K562 (cell line): ENCODE measurements around the gene GON7. TPM values are rescaled to one million over a fixed set of nuclear protein-coding genes. Genes with fewer than 3 reads are reported as not detected.
"Not testable (repeated sequence)": the region's sequence is repeated elsewhere in the genome, so short reads cannot be mapped to it uniquely, and the experiment has no call there.

Experiments used
- ATAC-seq: fragments of 200-7000 bp; cut with Tn5 transposase; 3 replicates; pipeline ENCODE4 v1.9.1; 2020; ENCODE audit warnings: moderate library complexity
- BruUV-seq: library from RNA; stranded (reverse); fragments of 400-500 nt; replicated peaks from 2 replicates; lab custom pipeline; 2021; lab: Mats Ljungman, UMichigan
- CTCF ChIA-PET: fragments of 300-600 bp; formaldehyde crosslinking; extraction: SDS; loops from one replicate; lab custom pipeline; 2021; ENCODE audit warnings: low intra/inter-chr PET ratio; lab: Yijun Ruan, JAX
- POLR2A ChIA-PET: fragments of 300-600, 350-650 bp; sonication (Branson Sonifier 250); formaldehyde crosslinking; extraction: SDS; loops from one replicate; lab custom pipeline; 2021; ENCODE audit warnings: antibody characterized with exemption, inconsistent platforms; lab: Yijun Ruan, JAX
- DNase-seq, 4 experiments: peaks; one replicate each; pipeline versions ENCODE4 v3.0.0 to v3.0.0-alpha.2; 2011 to 2018; ENCODE audit warnings: low spot score in 3 of 4, mixed read lengths in 3 of 4; ENCODE audit errors: extremely low read depth in 1 of 4
- FAIRE-seq: peaks from 2 replicates; lab custom pipeline; 2011; peaks lifted over from hg19 to GRCh38; lab: Jason Lieb, UNC
- H2AFZ ChIP-seq: 2 replicates; pipeline ENCODE4 v1.6.0; 2011; ENCODE audit warnings: low read depth, low read length, control low read depth, inconsistent platforms
- H3K27ac ChIP-seq: fragments of 200-600 bp; 3 replicates; pipeline ENCODE4 v1.8.0; 2011; ENCODE audit warnings: low read depth, mild to moderate bottlenecking, control low read depth, inconsistent platforms, low read length, moderate library complexity, mixed read lengths; ENCODE audit errors: extremely low read depth
- H3K27me3 ChIP-seq, 2 experiments: fragments of 300-600 bp in 1 of 2; 2 replicates in 1 of 2; 3 replicates in 1 of 2; pipeline versions ENCODE4 v1.6.0 to v1.8.0; 2011; ENCODE audit warnings: inconsistent platforms in 2 of 2, low read length in 2 of 2, mild to moderate bottlenecking in 1 of 2, mixed read lengths in 1 of 2, moderate library complexity in 1 of 2; ENCODE audit not compliant: control insufficient read depth in 2 of 2, insufficient read depth in 2 of 2
- H3K36me3 ChIP-seq: fragments of 300-600 bp; 3 replicates; pipeline ENCODE4 v1.8.0; 2011; ENCODE audit warnings: mild to moderate bottlenecking, low read length, inconsistent platforms; ENCODE audit not compliant: control insufficient read depth, insufficient read depth
- H3K4me1 ChIP-seq, 2 experiments: fragments of 200-600 bp in 1 of 2; replicated peaks in 1 of 2; 2 replicates in 1 of 2; 3 replicates in 1 of 2; pipeline versions ENCODE4 v1.5.1 to v1.8.0; 2011; ENCODE audit warnings: inconsistent platforms in 2 of 2, low read length in 2 of 2, mild to moderate bottlenecking in 1 of 2, mixed read lengths in 1 of 2, moderate library complexity in 1 of 2; ENCODE audit not compliant: control insufficient read depth in 2 of 2, insufficient read depth in 2 of 2
- H3K4me2 ChIP-seq: 2 replicates; pipeline ENCODE4 v1.6.1; 2011; ENCODE audit warnings: low read length, control low read depth, inconsistent platforms, mixed read lengths; ENCODE audit not compliant: insufficient read depth
- H3K4me3 ChIP-seq: fragments of 200-600 bp; sonication (generic), shearing (Covaris generic); 2 replicates; pipeline ENCODE4 v1.5.1; 2016; ENCODE audit warnings: control low read depth, inconsistent platforms
- H3K79me2 ChIP-seq: fragments of 200-600 bp; 3 replicates; pipeline ENCODE4 v1.8.0; 2011; ENCODE audit warnings: low read length, inconsistent platforms; ENCODE audit not compliant: control insufficient read depth, insufficient read depth
- H3K9ac ChIP-seq, 2 experiments: 2 replicates each; pipeline versions ENCODE4 v1.6.0 to v1.6.1; 2011; ENCODE audit warnings: low read depth in 2 of 2, low read length in 2 of 2, control low read depth in 1 of 2, inconsistent platforms in 1 of 2, mild to moderate bottlenecking in 1 of 2, mixed read lengths in 1 of 2; ENCODE audit not compliant: insufficient read depth in 1 of 2
- H3K9me1 ChIP-seq: one replicate; pipeline ENCODE4 v1.6.0; 2011; ENCODE audit warnings: inconsistent platforms, mild to moderate bottlenecking, low read length, moderate library complexity; ENCODE audit not compliant: control insufficient read depth, insufficient read depth
- H3K9me3 ChIP-seq: replicated peaks from 2 replicates; pipeline ENCODE4 v1.5.1; 2011; ENCODE audit warnings: low read depth, low read length, inconsistent platforms; ENCODE audit not compliant: control insufficient read depth, insufficient read depth
- H4K20me1 ChIP-seq: replicated peaks from 2 replicates; pipeline ENCODE4 v1.6.1; 2011; ENCODE audit warnings: low read length, inconsistent platforms, mixed read lengths; ENCODE audit not compliant: control insufficient read depth, insufficient read depth
- ATF7 ChIP-seq: fragments of 450-650 bp; IDR thresholded peaks from 2 replicates; pipeline ENCODE4 v1.7.1; 2014; ENCODE audit warnings: mild to moderate bottlenecking, moderate library complexity
- CREM ChIP-seq: IDR thresholded peaks from 2 replicates; pipeline ENCODE4 v1.6.1; 2014; ENCODE audit warnings: antibody characterized with exemption, low read depth
- EGR1 ChIP-seq: fragments of 450-650 bp; conservative IDR thresholded peaks from 2 replicates; pipeline ENCODE4 v1.6.1; 2017; ENCODE audit warnings: mild to moderate bottlenecking
- GATAD2A ChIP-seq: fragments of 450-650 bp; IDR thresholded peaks from 2 replicates; pipeline ENCODE4 v1.6.1; 2017
- GTF2A2 ChIP-seq: IDR thresholded peaks from 2 replicates; pipeline ENCODE4 v1.6.1; 2016; ENCODE audit warnings: mild to moderate bottlenecking, missing genetic modification characterization, missing compliant biosample characterization
- MAX ChIP-seq: sonication (generic); formaldehyde crosslinking; IDR thresholded peaks from 2 replicates; pipeline ENCODE4 v1.9.0; 2022; ENCODE audit warnings: mild to moderate bottlenecking, missing genetic modification reagents
- NRF1 ChIP-seq, 2 experiments: fragments of 450-650 bp; IDR thresholded peaks in 1 of 2; conservative IDR thresholded peaks in 1 of 2; 2 replicates each; pipeline ENCODE4 v1.6.1; 2014; ENCODE audit warnings: mild to moderate bottlenecking in 2 of 2
- PHF8 ChIP-seq: fragments of 200-600 bp; sonication (generic); IDR thresholded peaks from 2 replicates; pipeline ENCODE4 v1.6.1; 2012; ENCODE audit warnings: mixed run types, mild to moderate bottlenecking, inconsistent platforms, low read length, moderate library complexity, borderline replicate concordance
- RFX1 ChIP-seq: fragments of 450-650 bp; IDR thresholded peaks from 2 replicates; pipeline ENCODE4 v1.6.1; 2016; ENCODE audit warnings: mild to moderate bottlenecking, moderate library complexity
- SRSF3 ChIP-seq: fragments of 200-400 bp; formaldehyde crosslinking; IDR thresholded peaks from 2 replicates; pipeline ENCODE4 v1.6.1; 2016; ENCODE audit warnings: mild to moderate bottlenecking, low read length, moderate library complexity; ENCODE audit not compliant: insufficient read depth
- TCF3 ChIP-seq: sonication (generic); formaldehyde crosslinking; IDR thresholded peaks from 2 replicates; pipeline ENCODE4 v1.4.0; 2020; ENCODE audit warnings: mild to moderate bottlenecking, missing genetic modification reagents
- WGBS: fragments of 100-300 bp; shearing (Covaris generic); methylation state at CpG from one replicate; pipeline ENCODE4 v1.1.6; 2016; ENCODE audit warnings: low coverage, mixed read lengths; ENCODE audit not compliant: insufficient coverage; ENCODE audit errors: missing lambda C conversion rate; 5-methylcytosine and 5-hydroxymethylcytosine counted together
- in situ Hi-C: fragments of 300-500 bp; cut with MboI; formaldehyde crosslinking; loops from 4 replicates; pipeline ENCODE4 v1.15.0; 2018; ENCODE audit warnings: inconsistent platforms, mixed read lengths
- intact Hi-C: fragments of 100-400 bp; cut with micrococcal nuclease; formaldehyde crosslinking; loops from 2 replicates; pipeline ENCODE4 v1.14.2; 2022
- polyA plus RNA-seq, 8 experiments: library from polyadenylated mRNA; depleted of rRNA in 4 of 8; stranded (reverse) in 5 of 8; unstranded in 3 of 8; fragments of >200 nt; fragmentation: Nextera tagmentation in 2 of 8; fragmentation: Illumina TruSeq in 1 of 8; extraction: Ambion mirVana in 2 of 8; extraction: Trizol in 1 of 8; gene quantifications; 2 replicates each; pipeline versions ENCODE4 v1.2.1 to v1.2.3, GENCODE V29; 2011 to 2014; ENCODE audit warnings: inconsistent platforms in 1 of 8, missing spikeins in 1 of 8
- total RNA-seq, 7 experiments: library from RNA; depleted of rRNA in 6 of 7; stranded (reverse); fragments of >200 nt in 6 of 7; fragmentation: Illumina TruSeq in 2 of 7; extraction: Trizol in 2 of 7; gene quantifications; 2 replicates each; pipeline versions ENCODE4 v1.2.1 to v1.2.3, GENCODE V29; 2011 to 2021; ENCODE audit warnings: low replicate concordance in 1 of 7

GON7 gene
- total and polyA plus RNA-seq, 9 of the 15 experiments (the other 6 are each of a cell fraction or from before 2014, with no cell fraction given) = 13.7 to 34.0 (median 23.9) TPM

- peak; percentile 45 to 56 for TF ChIP-seq NRF1 (conservative IDR thresholded peaks at IDR 0.05 in 1 of 2, IDR thresholded peaks at IDR 0.05 in 1 of 2)
- TF ChIP-seq SRSF3 = no peak
- 0 out of 2 replicates have a peak, but pooled peaks have one; percentile 29 for TF ChIP-seq GATAD2A
- no peak for TF ChIP-seq GTF2A2 (tag)
- no peak for TF ChIP-seq TCF3 (CRISPR knock-in tag)
- TF ChIP-seq EGR1 = peak; percentile 83
- TF ChIP-seq ATF7 = peak; percentile 43; the same call in 1 of the 2 replicates
- peak; percentile 74 for TF ChIP-seq RFX1
- no peak for TF ChIP-seq PHF8
- TF ChIP-seq CREM = peak; percentile 71
- TF ChIP-seq, all 486 proteins: peak for 37
Measured at GRCh38 chr14:93173943-93174395, 32.9 kb downstream of the GON7 start (continued).

GRCh38 chr14:93171376-93171775, 35.5 kb downstream of the GON7 start:
- no peak for TF ChIP-seq MAX (CRISPR knock-in tag)
- FAIRE-seq = no peak
- Histone ChIP-seq H3K27me3 (no peaks in the 10 kb centered on the region), H3K4me1 (peaks cover 0 to 3% of the 10 kb centered on the region in 2 experiments; a peak in 3 of 5 replicates), H3K9ac (no peak overlapping the region), H3K27ac (no peak overlapping the region), H3K79me2 (no peaks in the 10 kb centered on the region), H3K36me3 (no peaks in the 10 kb centered on the region), H3K4me2 (no peak overlapping the region), H4K20me1 (no peaks in the 10 kb centered on the region), H3K4me3 (no peak overlapping the region), H3K9me1 (no peaks in the 10 kb centered on the region), H3K9me3 (no peaks in the 10 kb centered on the region), H2AFZ (no peak overlapping the region)
- intact Hi-C loops (no loop called here), in situ Hi-C loops (no loop called here)
- POLR2A ChIA-PET = no interaction called here
- DNase-seq = no peak
- no peak for ATAC-seq
- whole genome bisulfite sequencing = 32% methylated on average over 3 of the region's 4 CpGs
- no TSS peak for BruUV-seq
- CTCF ChIA-PET = no interaction called here

GRCh38 chr14:93170141-93170540, 36.7 kb downstream of the GON7 start:
- H2AFZ ChIP-seq, POLR2A ChIA-PET, H3K27ac ChIP-seq, H3K4me3 ChIP-seq, ATAC-seq, intact Hi-C loops, H3K4me1 ChIP-seq, in situ Hi-C loops, BruUV-seq, CTCF ChIA-PET, H4K20me1 ChIP-seq, H3K4me2 ChIP-seq, H3K9ac ChIP-seq, H3K9me1 ChIP-seq, DNase-seq, H3K27me3 ChIP-seq, H3K36me3 ChIP-seq, H3K79me2 ChIP-seq, H3K9me3 ChIP-seq, FAIRE-seq: not testable (repeated sequence)
- WGBS = 96% methylated on average over 4 of the region's 20 CpGs
